Coronary artery (tissue), 2 donors: ENCODE data around the gene DCLK2.

Experiments
- DNase-seq: peaks from one replicate; pipeline ENCODE4 v3.0.0-alpha.2; 2017; ENCODE audit warnings: low spot score
- H3K27ac ChIP-seq, 2 donors: fragments of 200-600 bp; sonication (generic); one replicate each; pipeline ENCODE4 v1.5.1; 2016 to 2019
- H3K4me3 ChIP-seq: fragments of 200-600 bp; sonication (generic); 2 replicates; pipeline ENCODE4 v1.5.1; 2016; ENCODE audit warnings: mild to moderate bottlenecking, moderate library complexity
- TF ChIP-seq, protein P1 (sequence below): fragments of 200-600 bp; sonication (generic); IDR thresholded peaks from one replicate; pipeline ENCODE4 v1.5.1; 2019; ENCODE audit warnings: antibody characterized with exemption

The DCLK2 gene

DNA sequence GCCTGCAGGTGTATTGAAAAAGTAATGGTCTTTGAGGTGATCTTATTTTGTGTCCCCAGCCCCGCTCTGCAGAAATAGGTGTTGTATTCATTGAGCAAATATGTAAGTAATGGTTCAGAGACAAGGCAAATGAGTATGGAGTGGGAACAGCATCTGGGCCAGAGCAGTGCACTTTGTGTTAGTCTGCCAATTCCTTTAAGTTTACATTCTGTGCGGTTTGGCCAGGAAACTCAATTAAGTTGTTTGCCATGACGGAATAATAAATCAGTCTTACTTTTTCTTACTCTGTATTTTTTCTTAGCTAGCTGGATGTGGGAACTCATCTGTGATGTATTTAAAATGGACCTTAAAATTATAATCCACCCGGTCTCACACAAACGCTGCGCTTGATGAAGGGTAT, 12.6 kb downstream of the DCLK2 start:
- TF ChIP-seq, protein P1, sequence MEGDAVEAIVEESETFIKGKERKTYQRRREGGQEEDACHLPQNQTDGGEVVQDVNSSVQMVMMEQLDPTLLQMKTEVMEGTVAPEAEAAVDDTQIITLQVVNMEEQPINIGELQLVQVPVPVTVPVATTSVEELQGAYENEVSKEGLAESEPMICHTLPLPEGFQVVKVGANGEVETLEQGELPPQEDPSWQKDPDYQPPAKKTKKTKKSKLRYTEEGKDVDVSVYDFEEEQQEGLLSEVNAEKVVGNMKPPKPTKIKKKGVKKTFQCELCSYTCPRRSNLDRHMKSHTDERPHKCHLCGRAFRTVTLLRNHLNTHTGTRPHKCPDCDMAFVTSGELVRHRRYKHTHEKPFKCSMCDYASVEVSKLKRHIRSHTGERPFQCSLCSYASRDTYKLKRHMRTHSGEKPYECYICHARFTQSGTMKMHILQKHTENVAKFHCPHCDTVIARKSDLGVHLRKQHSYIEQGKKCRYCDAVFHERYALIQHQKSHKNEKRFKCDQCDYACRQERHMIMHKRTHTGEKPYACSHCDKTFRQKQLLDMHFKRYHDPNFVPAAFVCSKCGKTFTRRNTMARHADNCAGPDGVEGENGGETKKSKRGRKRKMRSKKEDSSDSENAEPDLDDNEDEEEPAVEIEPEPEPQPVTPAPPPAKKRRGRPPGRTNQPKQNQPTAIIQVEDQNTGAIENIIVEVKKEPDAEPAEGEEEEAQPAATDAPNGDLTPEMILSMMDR = no peak
- DNase-seq = no peak
- no peak overlapping the region for H3K27ac ChIP-seq
- no peak overlapping the region for H3K4me3 ChIP-seq

DNA sequence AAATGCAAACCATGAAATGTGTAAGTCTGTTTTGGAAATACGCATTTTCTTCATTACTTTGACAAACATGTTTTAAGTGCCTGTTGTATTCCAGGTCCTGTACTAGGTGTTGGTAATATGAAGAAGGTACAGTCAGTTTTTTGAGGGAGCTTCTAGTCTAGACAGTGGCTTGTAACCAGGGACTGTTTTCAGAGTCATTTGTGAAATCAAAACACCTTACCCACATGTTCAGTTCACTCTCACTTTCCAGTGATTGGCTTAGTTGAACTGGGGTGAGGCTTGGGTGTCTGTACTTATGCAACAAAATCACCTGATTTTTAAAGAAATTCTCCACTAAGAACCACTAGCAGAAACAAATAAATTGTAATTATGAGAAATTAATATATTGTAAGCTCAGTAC, 16.4 kb downstream of the DCLK2 start:
- DNase-seq = no peak
- H3K27ac ChIP-seq = no peak overlapping the region
- no peak overlapping the region for H3K4me3 ChIP-seq
- TF ChIP-seq, protein P1 = no peak

DNA sequence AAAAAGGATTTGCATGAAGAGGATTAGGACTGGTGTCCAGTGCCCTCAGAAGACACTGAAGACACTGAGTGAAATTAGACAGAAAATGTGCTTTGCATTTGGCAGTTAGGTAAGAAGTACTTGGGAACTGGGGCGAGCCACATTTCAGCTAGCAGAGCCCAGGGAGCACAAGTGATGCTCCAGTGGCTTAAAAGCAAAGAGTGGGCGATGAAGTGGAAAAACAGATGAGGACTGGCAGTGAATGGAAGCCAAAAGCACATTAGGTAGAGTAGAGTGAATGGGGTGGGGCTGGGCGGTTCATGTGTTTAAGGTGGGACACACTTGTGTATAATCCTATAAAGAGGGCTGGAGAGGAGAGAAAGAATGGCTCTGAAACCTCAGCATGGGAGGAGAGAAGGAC, 18.4 kb downstream of the DCLK2 start:
- TF ChIP-seq, protein P1 = no peak
- DNase-seq = no peak
- Histone ChIP-seq H3K27ac (no peak overlapping the region), H3K4me3 (no peak overlapping the region)

DNA sequence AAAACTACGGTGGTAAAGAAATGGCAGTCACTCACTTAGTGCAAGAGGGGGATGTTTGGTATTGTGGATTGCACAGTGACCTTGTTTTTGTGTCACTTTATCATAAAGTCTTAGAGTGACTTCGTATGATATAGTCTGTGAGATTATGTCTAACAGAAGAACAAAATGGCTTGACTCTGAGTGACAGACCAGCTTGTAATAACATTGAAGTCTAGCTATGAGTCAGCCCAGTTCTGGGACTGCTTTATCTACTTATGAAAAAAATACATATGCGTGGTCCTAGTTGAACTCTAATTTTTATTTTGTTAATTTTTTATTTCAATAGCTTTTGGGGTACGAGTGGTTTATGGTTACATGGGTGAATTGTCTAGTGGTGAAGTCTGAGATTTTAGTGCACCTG, 20.0 kb downstream of the DCLK2 start:
- TF ChIP-seq, protein P1 = no peak
- Histone ChIP-seq H3K27ac (peak overlapping the region; percentile 56 to 70), H3K4me3 (no peak overlapping the region)
- no peak for DNase-seq

DNA sequence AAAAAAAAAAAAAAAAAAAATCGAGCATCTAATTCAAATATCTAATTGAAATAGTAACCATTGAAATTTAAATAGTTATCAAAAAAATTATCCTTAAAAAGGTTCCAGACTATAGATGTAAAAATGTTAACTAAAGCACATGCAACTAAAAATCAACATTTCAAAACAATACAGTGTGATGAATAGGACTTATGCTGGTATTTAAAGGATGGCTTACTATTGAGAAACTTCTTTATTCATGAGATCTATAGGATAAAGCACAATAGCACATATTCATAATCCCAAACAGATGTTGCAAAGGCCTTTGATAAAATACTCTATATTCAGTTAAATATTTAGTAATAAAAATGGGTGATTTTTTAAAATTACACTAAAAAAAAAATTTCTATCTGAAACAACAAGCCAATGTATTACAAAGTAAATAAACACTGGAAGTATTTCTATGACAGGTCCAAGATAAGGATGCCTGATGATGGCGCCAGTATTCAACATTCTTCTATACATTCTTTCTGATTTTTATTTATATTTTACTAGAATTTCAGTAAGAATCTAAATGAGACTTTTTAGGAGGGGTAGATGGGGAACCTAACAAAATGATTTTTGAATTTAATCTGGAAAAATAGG, 26.3 kb downstream of the DCLK2 start:
- Histone ChIP-seq H3K27ac (no peak overlapping the region), H3K4me3 (no peak overlapping the region)
- no peak for DNase-seq
- TF ChIP-seq, protein P1 = no peak

DNA sequence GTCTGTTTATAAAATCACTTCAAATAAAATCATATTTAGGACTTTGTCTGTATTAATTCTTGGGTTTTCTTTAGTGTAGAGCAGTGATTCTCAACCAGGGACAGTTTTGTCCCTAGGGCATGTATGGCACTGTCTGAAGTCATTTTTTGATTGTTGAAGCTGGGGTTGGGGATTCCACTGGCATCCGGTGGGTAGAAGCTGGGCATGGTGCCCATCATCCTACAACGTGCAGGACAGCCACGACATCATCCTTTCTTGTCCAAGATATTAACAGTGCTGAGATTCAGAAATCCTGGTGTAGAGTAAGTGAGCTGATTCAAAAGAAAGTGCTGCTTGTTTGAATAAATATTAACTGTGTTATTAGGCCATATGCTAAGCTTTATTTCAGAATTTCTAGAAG, 28.6 kb downstream of the DCLK2 start:
- DNase-seq = no peak
- no peak overlapping the region for H3K4me3 ChIP-seq
- TF ChIP-seq, protein P1 = no peak
- no peak overlapping the region for H3K27ac ChIP-seq

DNA sequence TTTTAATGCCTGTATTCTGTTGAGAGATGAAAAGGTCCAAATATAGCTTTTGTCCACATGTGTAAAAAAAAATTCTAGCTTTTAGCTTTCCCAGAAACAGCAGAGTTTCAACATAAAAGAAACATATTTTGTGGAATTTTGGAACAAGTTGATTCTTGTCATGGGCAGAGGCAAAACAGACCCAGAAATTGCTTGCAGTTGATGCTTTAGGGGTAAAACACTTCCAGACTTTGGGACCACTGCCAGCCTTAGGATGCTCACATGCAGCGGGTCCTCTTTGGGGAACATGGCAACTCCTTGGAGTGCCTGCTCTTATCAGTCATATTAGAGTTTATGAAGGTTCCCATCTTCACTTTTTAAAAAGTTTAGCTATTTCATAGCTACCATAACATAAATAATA, 30.4 kb downstream of the DCLK2 start:
- TF ChIP-seq, protein P1 = no peak
- Histone ChIP-seq H3K27ac (no peak overlapping the region), H3K4me3 (no peak overlapping the region)
- DNase-seq = no peak
